Activated T-helper 2 cell treated with anti-CD3 and anti-CD28 coated beads, Interferon-gamma antibody, Interleukin-2, Interleukin-4, amounts not matched to agents 10 μg/mL and 5 μg/mL and 100 μg/mL, durations not matched to agents 14 hours and 24 hours and 36 hours (primary cell): Measurements from ENCODE around the gene VAT1L. TPM values are rescaled to one million over a fixed set of nuclear protein-coding genes. Genes with fewer than 3 reads are reported as not detected.
"Not testable (repeated sequence)": the region's sequence is repeated elsewhere in the genome, so short reads cannot be mapped to it uniquely, and the experiment has no call there.

Experiments used
- DNase-seq: peaks from one replicate; pipeline ENCODE4 v3.0.0; 2021; ENCODE audit warnings: low spot score
- H3K27ac Mint-ChIP-seq: one replicate; pipeline ENCODE4 v1.8.0; 2021; ENCODE audit warnings: mixed read lengths
- H3K27me3 Mint-ChIP-seq: one replicate; pipeline ENCODE4 v1.8.0; 2021; ENCODE audit warnings: low read depth, mixed read lengths
- H3K36me3 Mint-ChIP-seq: one replicate; pipeline ENCODE4 v1.8.0; 2021; ENCODE audit warnings: low read depth, mixed read lengths
- H3K4me1 Mint-ChIP-seq: one replicate; pipeline ENCODE4 v1.8.0; 2021; ENCODE audit warnings: low read depth, mixed read lengths
- H3K4me3 Mint-ChIP-seq: one replicate; pipeline ENCODE4 v1.8.0; 2021; ENCODE audit warnings: low read depth, mild to moderate bottlenecking, moderate library complexity, mixed read lengths
- H3K9me3 Mint-ChIP-seq: one replicate; pipeline ENCODE4 v1.8.0; 2021; ENCODE audit warnings: mixed read lengths
- intact Hi-C: fragments of 100-400 bp; cut with micrococcal nuclease; formaldehyde crosslinking; loops from one replicate; pipeline ENCODE4 v1.15.1; 2023
- total RNA-seq: library from RNA; stranded (reverse); gene quantifications from 2 replicates; pipeline ENCODE4 v1.2.3, GENCODE V29; 2022

Gene VAT1L
- total RNA-seq, 1 donor from 2014 or later, result not detected

DNA sequence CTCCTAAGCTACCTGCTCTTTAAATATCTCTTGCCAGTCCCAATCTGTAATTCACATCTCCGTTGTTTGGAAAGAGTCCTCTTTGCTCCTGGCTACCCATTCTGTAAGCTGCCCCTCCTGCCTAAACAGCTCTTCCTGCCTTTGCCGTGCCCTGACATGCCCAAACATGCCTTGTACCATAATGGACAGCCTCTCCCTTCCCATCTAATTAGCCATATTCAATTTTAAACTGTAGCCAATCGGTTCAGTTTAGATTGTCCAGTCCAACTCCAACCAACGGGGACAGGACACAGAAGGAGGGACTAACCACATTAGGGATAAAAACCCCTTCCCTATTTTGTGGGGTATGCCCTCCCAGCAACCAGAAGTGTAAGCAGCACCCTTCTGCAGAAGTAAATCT lies 203.3 kb downstream of the VAT1L start:
- Mint-ChIP-seq H3K36me3 (no peaks in the 10 kb centered on the region), H3K9me3 (peaks cover 4% of the 10 kb centered on the region), H3K27ac (no peak overlapping the region), H3K4me1 (no peaks in the 10 kb centered on the region), H3K4me3 (no peak overlapping the region), H3K27me3 (no peaks in the 10 kb centered on the region)
- no peak for DNase-seq
- intact Hi-C loops, result no loop called here

- DNase-seq, H3K4me1 Mint-ChIP-seq, intact Hi-C loops, H3K4me3 Mint-ChIP-seq, H3K9me3 Mint-ChIP-seq, H3K27ac Mint-ChIP-seq, H3K27me3 Mint-ChIP-seq, H3K36me3 Mint-ChIP-seq: not testable (repeated sequence)
Observed at GRCh38 chr16:77992381-77992780, 204.0 kb downstream of the VAT1L start.

- H3K4me3 Mint-ChIP-seq, result no peak overlapping the region
- intact Hi-C loops, result no loop called here
- H3K27ac Mint-ChIP-seq, result no peak overlapping the region
- DNase-seq, result no peak
- H3K36me3 Mint-ChIP-seq, result no peaks in the 10 kb centered on the region
- H3K4me1 Mint-ChIP-seq, result no peaks in the 10 kb centered on the region
- no peaks in the 10 kb centered on the region for H3K27me3 Mint-ChIP-seq
- peaks cover 4% of the 10 kb centered on the region for H3K9me3 Mint-ChIP-seq
Observed at GRCh38 chr16:77993111-77993985, 205.0 kb downstream of the VAT1L start.

GRCh38 chr16:77995843-77996455 lies 207.6 kb downstream of the VAT1L start:
- peaks cover 4% of the 10 kb centered on the region for H3K9me3 Mint-ChIP-seq
- no peaks in the 10 kb centered on the region for H3K27me3 Mint-ChIP-seq
- no peak for DNase-seq
- no peak overlapping the region for H3K4me3 Mint-ChIP-seq
- no peak overlapping the region for H3K27ac Mint-ChIP-seq
- no peaks in the 10 kb centered on the region for H3K4me1 Mint-ChIP-seq
- H3K36me3 Mint-ChIP-seq, result no peaks in the 10 kb centered on the region
- intact Hi-C loops, result no loop called here

- intact Hi-C loops, result no loop called here
- no peaks in the 10 kb centered on the region for H3K36me3 Mint-ChIP-seq
- no peaks in the 10 kb centered on the region for H3K27me3 Mint-ChIP-seq
- H3K9me3 Mint-ChIP-seq, result peaks cover 4% of the 10 kb centered on the region
- no peak overlapping the region for H3K27ac Mint-ChIP-seq
- H3K4me1 Mint-ChIP-seq, result peaks cover 2% of the 10 kb centered on the region
- DNase-seq, result no peak
- no peak overlapping the region for H3K4me3 Mint-ChIP-seq
Observed at GRCh38 chr16:77998350-77999023, 210.1 kb downstream of the VAT1L start.

- DNase-seq, result no peak
- intact Hi-C loops, result no loop called here
- no peaks in the 10 kb centered on the region for H3K27me3 Mint-ChIP-seq
- H3K9me3 Mint-ChIP-seq, result no peaks in the 10 kb centered on the region
- H3K4me3 Mint-ChIP-seq, result no peak overlapping the region
- H3K27ac Mint-ChIP-seq, result no peak overlapping the region
- H3K36me3 Mint-ChIP-seq, result no peaks in the 10 kb centered on the region
- H3K4me1 Mint-ChIP-seq, result peaks cover 2% of the 10 kb centered on the region
Observed at GRCh38 chr16:78001451-78002025, 213.2 kb downstream of the VAT1L start.

DNA sequence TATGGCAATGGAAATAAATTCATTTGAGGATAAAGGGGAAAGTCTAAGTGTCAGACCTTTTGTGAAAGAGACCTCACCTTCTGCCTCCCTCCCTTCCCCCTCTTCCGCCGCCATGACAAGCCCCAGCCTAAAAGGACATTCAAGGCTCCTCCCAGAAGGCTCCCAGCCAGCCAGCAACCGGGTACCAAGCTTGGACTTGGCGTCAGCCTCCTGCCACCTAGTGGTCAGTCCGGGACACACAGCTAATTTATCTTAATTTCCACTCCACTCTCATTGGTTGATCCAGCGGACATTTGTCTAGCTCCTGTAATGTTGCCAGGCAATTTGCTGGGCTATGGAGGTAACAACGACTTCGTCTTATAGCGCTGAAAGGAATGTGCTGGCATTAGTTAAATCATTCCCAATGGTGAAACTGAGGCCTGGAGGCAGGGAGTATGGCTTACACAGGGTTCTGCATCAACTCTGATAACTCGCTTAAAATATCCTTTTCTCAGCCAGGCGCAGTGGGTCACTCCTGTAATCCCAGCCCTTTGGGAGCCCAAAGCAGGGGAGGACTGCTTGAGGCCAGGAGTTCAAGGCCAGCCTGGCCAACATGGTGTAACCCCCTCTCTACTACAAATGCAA lies 214.7 kb downstream of the VAT1L start:
- no peak overlapping the region for H3K27ac Mint-ChIP-seq
- peak; percentile 70 for DNase-seq
- H3K36me3 Mint-ChIP-seq, result no peaks in the 10 kb centered on the region
- intact Hi-C loops, result loop anchor here (1.0 kb wide), 1 partner anchor 328 kb away; no protein-coding TSS in a partner anchor
- no peaks in the 10 kb centered on the region for H3K27me3 Mint-ChIP-seq
- H3K9me3 Mint-ChIP-seq, result no peaks in the 10 kb centered on the region
- H3K4me3 Mint-ChIP-seq, result no peak overlapping the region
- H3K4me1 Mint-ChIP-seq, result peaks cover 2% of the 10 kb centered on the region

GRCh38 chr16:78004517-78004916 lies 216.2 kb downstream of the VAT1L start:
- Mint-ChIP-seq H3K9me3 (no peaks in the 10 kb centered on the region), H3K36me3 (no peaks in the 10 kb centered on the region), H3K4me1 (peaks cover 2% of the 10 kb centered on the region), H3K27me3 (no peaks in the 10 kb centered on the region), H3K27ac (no peak overlapping the region), H3K4me3 (no peak overlapping the region)
- intact Hi-C loops, result no loop called here
- DNase-seq, result no peak

DNA sequence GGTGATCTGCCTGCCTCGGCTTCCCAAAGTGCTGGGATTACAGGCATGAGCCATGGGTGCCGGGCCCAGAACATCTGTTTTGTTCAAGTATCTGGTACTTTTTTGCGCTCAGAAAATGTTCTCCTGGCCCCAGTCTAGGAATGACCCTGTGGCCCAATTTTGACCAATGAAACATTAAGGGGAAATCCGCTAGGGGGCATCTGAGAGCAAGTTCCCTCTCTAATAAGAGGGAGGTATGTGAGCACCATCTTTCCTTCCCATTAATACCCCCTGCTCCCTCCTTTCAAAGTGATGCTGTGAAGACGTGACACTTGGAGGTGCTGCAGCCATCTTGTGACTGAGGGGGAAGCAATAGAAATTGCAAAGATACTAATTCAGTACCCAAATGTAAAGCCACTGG lies 217.5 kb downstream of the VAT1L start:
- Mint-ChIP-seq H3K4me1 (peaks cover 2% of the 10 kb centered on the region), H3K4me3 (no peak overlapping the region), H3K36me3 (no peaks in the 10 kb centered on the region), H3K9me3 (no peaks in the 10 kb centered on the region), H3K27me3 (no peaks in the 10 kb centered on the region), H3K27ac (no peak overlapping the region)
- intact Hi-C loops, result no loop called here
- DNase-seq, result no peak

DNA sequence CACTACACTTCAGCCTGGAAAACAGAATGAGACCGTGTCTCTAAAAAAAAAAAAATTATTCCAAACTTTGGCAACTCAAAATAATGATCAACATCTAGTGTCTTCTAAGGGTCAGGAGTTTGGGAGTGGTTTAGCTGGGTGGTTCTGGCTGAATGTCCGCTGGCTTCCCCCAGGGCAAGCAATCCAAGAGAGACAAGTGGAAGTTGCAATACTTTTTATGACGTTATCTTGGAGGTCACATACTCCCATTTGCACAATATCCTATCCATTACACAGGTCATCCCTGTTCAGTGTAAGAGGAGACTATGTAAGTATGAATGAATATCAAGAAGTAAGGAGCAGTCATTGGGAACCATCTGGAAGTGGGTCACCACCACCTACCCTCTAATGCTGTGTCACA lies 218.8 kb downstream of the VAT1L start:
- Mint-ChIP-seq H3K27ac (no peak overlapping the region), H3K4me1 (peaks cover 2% of the 10 kb centered on the region), H3K27me3 (no peaks in the 10 kb centered on the region), H3K36me3 (no peaks in the 10 kb centered on the region), H3K4me3 (no peak overlapping the region), H3K9me3 (no peaks in the 10 kb centered on the region)
- intact Hi-C loops, result no loop called here
- DNase-seq, result no peak

DNA sequence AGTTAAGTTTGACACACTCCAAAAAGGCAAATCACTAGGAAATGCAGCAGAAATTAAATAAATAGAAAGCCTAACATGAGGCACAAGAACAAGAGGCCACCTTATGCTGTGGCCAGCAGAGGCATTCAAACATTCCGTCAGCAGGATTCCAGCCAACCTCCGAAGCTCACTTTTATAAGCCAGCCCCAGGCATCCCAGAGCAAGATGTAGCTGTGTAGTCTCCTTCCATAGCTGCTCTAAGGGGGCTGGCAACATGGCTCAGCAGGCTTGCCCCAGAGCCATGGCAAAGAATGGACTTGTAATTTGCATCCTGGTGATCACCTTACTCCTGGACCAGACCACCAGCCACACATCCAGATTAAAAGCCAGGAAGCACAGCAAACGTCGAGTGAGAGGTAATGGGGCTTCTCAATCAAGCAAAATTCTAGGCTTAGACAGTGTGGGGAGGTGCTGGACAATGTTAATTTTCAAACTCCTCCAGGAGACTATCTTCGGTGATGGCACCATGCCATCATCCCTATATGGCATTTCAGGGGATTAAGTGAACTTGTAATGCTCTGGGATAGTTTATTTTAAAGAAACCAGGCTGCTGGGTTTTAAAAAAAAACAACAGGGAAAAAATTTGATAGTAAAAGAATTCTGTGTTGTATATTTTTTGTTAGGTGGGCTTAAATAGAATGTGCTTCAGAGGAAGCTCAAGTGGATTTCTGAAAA lies 234.1 kb downstream of the VAT1L start, which contains the start of gene CLEC3A:
Gene CLEC3A (plus strand): TSS at position 202 of the 714 bp plus-strand sequence. CDS start 79 bp downstream, at position 281.
- H3K4me3 Mint-ChIP-seq, result no peak within 1 kb of the TSS
- H3K4me1 Mint-ChIP-seq, result no peaks in the 10 kb centered on the region
- H3K36me3 Mint-ChIP-seq, result no peaks in the 10 kb centered on the region
- H3K27me3 Mint-ChIP-seq, result peaks cover 11% of the 10 kb centered on the region
- H3K9me3 Mint-ChIP-seq, result no peaks in the 10 kb centered on the region
- DNase-seq, result no peak
- intact Hi-C loops, result no loop called here
- no peak within 1 kb of the TSS for H3K27ac Mint-ChIP-seq

DNA sequence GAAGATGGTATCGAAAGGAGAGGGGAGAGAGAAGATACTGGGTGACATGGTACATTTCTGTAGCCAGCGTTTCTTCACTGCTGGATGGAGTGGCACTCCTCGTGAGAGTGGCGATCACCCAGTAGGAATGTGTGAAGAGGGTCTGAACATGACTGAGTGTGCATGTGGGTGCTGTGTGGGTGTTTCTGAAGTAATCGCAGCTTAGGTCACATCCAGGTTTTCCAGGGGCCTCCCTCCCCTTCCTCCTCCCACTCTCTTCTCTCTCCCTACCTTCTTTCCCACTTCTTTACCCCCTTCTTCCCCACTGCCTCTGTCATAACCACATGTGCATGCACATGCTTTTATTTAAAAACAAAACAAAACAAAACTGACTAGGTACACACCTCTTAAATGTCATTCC lies 235.8 kb downstream of the VAT1L start:
- Mint-ChIP-seq H3K36me3 (no peaks in the 10 kb centered on the region), H3K9me3 (no peaks in the 10 kb centered on the region), H3K4me3 (no peak overlapping the region), H3K27me3 (peaks cover 11% of the 10 kb centered on the region), H3K27ac (no peak overlapping the region), H3K4me1 (no peaks in the 10 kb centered on the region)
- intact Hi-C loops, result no loop called here
- no peak for DNase-seq
